K562 (cell line): ENCODE data around the gene RPTOR. TPM values are rescaled to one million over a fixed set of nuclear protein-coding genes. Genes with fewer than 3 reads are reported as not detected.

Experiments
- ATAC-seq: fragments of 200-7000 bp; cut with Tn5 transposase; 3 replicates; pipeline ENCODE4 v1.9.1; 2020; ENCODE audit warnings: moderate library complexity
- BruUV-seq: library from RNA; stranded (reverse); fragments of 400-500 nt; replicated peaks from 2 replicates; lab custom pipeline; 2021; lab: Mats Ljungman, UMichigan
- CTCF ChIA-PET: fragments of 300-600 bp; formaldehyde crosslinking; extraction: SDS; loops from one replicate; lab custom pipeline; 2021; ENCODE audit warnings: low intra/inter-chr PET ratio; lab: Yijun Ruan, JAX
- POLR2A ChIA-PET: fragments of 300-600, 350-650 bp; sonication (Branson Sonifier 250); formaldehyde crosslinking; extraction: SDS; loops from one replicate; lab custom pipeline; 2021; ENCODE audit warnings: antibody characterized with exemption, inconsistent platforms; lab: Yijun Ruan, JAX
- DNase-seq, 4 experiments: peaks; one replicate each; pipeline versions ENCODE4 v3.0.0 to v3.0.0-alpha.2; 2011 to 2018; ENCODE audit warnings: low spot score in 3 of 4, mixed read lengths in 3 of 4; ENCODE audit errors: extremely low read depth in 1 of 4
- FAIRE-seq: peaks from 2 replicates; lab custom pipeline; 2011; peaks lifted over from hg19 to GRCh38; lab: Jason Lieb, UNC
- H2AFZ ChIP-seq: 2 replicates; pipeline ENCODE4 v1.6.0; 2011; ENCODE audit warnings: low read depth, low read length, control low read depth, inconsistent platforms
- H3K27ac ChIP-seq: fragments of 200-600 bp; 3 replicates; pipeline ENCODE4 v1.8.0; 2011; ENCODE audit warnings: low read depth, mild to moderate bottlenecking, control low read depth, inconsistent platforms, low read length, moderate library complexity, mixed read lengths; ENCODE audit errors: extremely low read depth
- H3K27me3 ChIP-seq, 2 experiments: fragments of 300-600 bp in 1 of 2; 2 replicates in 1 of 2; 3 replicates in 1 of 2; pipeline versions ENCODE4 v1.6.0 to v1.8.0; 2011; ENCODE audit warnings: inconsistent platforms in 2 of 2, low read length in 2 of 2, mild to moderate bottlenecking in 1 of 2, mixed read lengths in 1 of 2, moderate library complexity in 1 of 2; ENCODE audit not compliant: control insufficient read depth in 2 of 2, insufficient read depth in 2 of 2
- H3K36me3 ChIP-seq: fragments of 300-600 bp; 3 replicates; pipeline ENCODE4 v1.8.0; 2011; ENCODE audit warnings: mild to moderate bottlenecking, low read length, inconsistent platforms; ENCODE audit not compliant: control insufficient read depth, insufficient read depth
- H3K4me1 ChIP-seq, 2 experiments: fragments of 200-600 bp in 1 of 2; replicated peaks in 1 of 2; 2 replicates in 1 of 2; 3 replicates in 1 of 2; pipeline versions ENCODE4 v1.5.1 to v1.8.0; 2011; ENCODE audit warnings: inconsistent platforms in 2 of 2, low read length in 2 of 2, mild to moderate bottlenecking in 1 of 2, mixed read lengths in 1 of 2, moderate library complexity in 1 of 2; ENCODE audit not compliant: control insufficient read depth in 2 of 2, insufficient read depth in 2 of 2
- H3K4me2 ChIP-seq: 2 replicates; pipeline ENCODE4 v1.6.1; 2011; ENCODE audit warnings: low read length, control low read depth, inconsistent platforms, mixed read lengths; ENCODE audit not compliant: insufficient read depth
- H3K4me3 ChIP-seq: fragments of 200-600 bp; sonication (generic), shearing (Covaris generic); 2 replicates; pipeline ENCODE4 v1.5.1; 2016; ENCODE audit warnings: control low read depth, inconsistent platforms
- H3K79me2 ChIP-seq: fragments of 200-600 bp; 3 replicates; pipeline ENCODE4 v1.8.0; 2011; ENCODE audit warnings: low read length, inconsistent platforms; ENCODE audit not compliant: control insufficient read depth, insufficient read depth
- H3K9ac ChIP-seq, 2 experiments: 2 replicates each; pipeline versions ENCODE4 v1.6.0 to v1.6.1; 2011; ENCODE audit warnings: low read depth in 2 of 2, low read length in 2 of 2, control low read depth in 1 of 2, inconsistent platforms in 1 of 2, mild to moderate bottlenecking in 1 of 2, mixed read lengths in 1 of 2; ENCODE audit not compliant: insufficient read depth in 1 of 2
- H3K9me1 ChIP-seq: one replicate; pipeline ENCODE4 v1.6.0; 2011; ENCODE audit warnings: inconsistent platforms, mild to moderate bottlenecking, low read length, moderate library complexity; ENCODE audit not compliant: control insufficient read depth, insufficient read depth
- H3K9me3 ChIP-seq: replicated peaks from 2 replicates; pipeline ENCODE4 v1.5.1; 2011; ENCODE audit warnings: low read depth, low read length, inconsistent platforms; ENCODE audit not compliant: control insufficient read depth, insufficient read depth
- H4K20me1 ChIP-seq: replicated peaks from 2 replicates; pipeline ENCODE4 v1.6.1; 2011; ENCODE audit warnings: low read length, inconsistent platforms, mixed read lengths; ENCODE audit not compliant: control insufficient read depth, insufficient read depth
- ADNP ChIP-seq: fragments of 200-800 bp; sonication (Bioruptor generic); IDR thresholded peaks from 2 replicates; pipeline ENCODE4 v1.6.1; 2016; ENCODE audit warnings: missing genetic modification characterization, missing compliant biosample characterization
- EP400 ChIP-seq: fragments of 450-650 bp; IDR thresholded peaks from 2 replicates; pipeline ENCODE4 v1.6.1; 2017; ENCODE audit warnings: antibody characterized with exemption, mild to moderate bottlenecking, moderate library complexity
- HINFP ChIP-seq: fragments of 450-650 bp; conservative IDR thresholded peaks from 2 replicates; pipeline ENCODE4 v1.6.1; 2016; ENCODE audit warnings: missing genetic modification characterization, low read depth, mild to moderate bottlenecking, control low read depth, missing compliant biosample characterization
- HMGN3 ChIP-seq: IDR thresholded peaks from 2 replicates; pipeline ENCODE4 v1.6.1; 2011; ENCODE audit warnings: borderline replicate concordance, low read depth, mild to moderate bottlenecking, mixed read lengths, low read length; ENCODE audit not compliant: insufficient read length; ENCODE audit errors: extremely low read depth
- KLF10 ChIP-seq: fragments of 250-450 bp; sonication (Bioruptor Pico); IDR thresholded peaks from 2 replicates; pipeline ENCODE4 v1.6.1; 2021; ENCODE audit warnings: matching md5 sums
- MEF2A ChIP-seq: IDR thresholded peaks from 2 replicates; pipeline ENCODE4 v1.6.1; 2011; ENCODE audit warnings: low read depth, mild to moderate bottlenecking, low read length, moderate library complexity; ENCODE audit not compliant: control insufficient read depth
- MLX ChIP-seq, 2 experiments: fragments of 450-650 bp in 1 of 2; sonication (generic) in 1 of 2; formaldehyde crosslinking; conservative IDR thresholded peaks; 2 replicates each; pipeline versions ENCODE4 v1.4.0 to v1.8.1; 2020 to 2022; ENCODE audit warnings: mild to moderate bottlenecking in 1 of 2, missing genetic modification reagents in 1 of 2
- NR1H2 ChIP-seq: sonication (generic); formaldehyde crosslinking; IDR thresholded peaks from 2 replicates; pipeline ENCODE4 v1.4.0; 2020; ENCODE audit warnings: mild to moderate bottlenecking, missing genetic modification reagents
- SRSF1 ChIP-seq: fragments of 200-400 bp; formaldehyde crosslinking; IDR thresholded peaks from 2 replicates; pipeline ENCODE4 v1.6.1; 2017; ENCODE audit warnings: mild to moderate bottlenecking, low read depth, low read length, moderate library complexity
- TBL1XR1 ChIP-seq, 2 experiments: IDR thresholded peaks; 2 replicates each; pipeline ENCODE4 v1.6.1; 2012; ENCODE audit warnings: improper control_type of control experiment in 2 of 2, low read length in 2 of 2, mild to moderate bottlenecking in 1 of 2
- TCF7L2 ChIP-seq: fragments of 150-350 bp; IDR thresholded peaks from 2 replicates; pipeline ENCODE4 v1.6.1; 2016; ENCODE audit warnings: low read depth, mild to moderate bottlenecking, low read length, moderate library complexity
- ZC3H4 ChIP-seq: sonication (generic); formaldehyde crosslinking; IDR thresholded peaks from 2 replicates; pipeline ENCODE4 v1.9.0; 2021; ENCODE audit warnings: missing genetic modification reagents, borderline replicate concordance
- ZNF384 ChIP-seq: IDR thresholded peaks from 2 replicates; pipeline ENCODE4 v1.6.1; 2012; ENCODE audit warnings: low read depth, low read length, improper control_type of control experiment
- WGBS: fragments of 100-300 bp; shearing (Covaris generic); methylation state at CpG from one replicate; pipeline ENCODE4 v1.1.6; 2016; ENCODE audit warnings: low coverage, mixed read lengths; ENCODE audit not compliant: insufficient coverage; ENCODE audit errors: missing lambda C conversion rate; 5-methylcytosine and 5-hydroxymethylcytosine counted together
- in situ Hi-C: fragments of 300-500 bp; cut with MboI; formaldehyde crosslinking; loops from 4 replicates; pipeline ENCODE4 v1.15.0; 2018; ENCODE audit warnings: inconsistent platforms, mixed read lengths
- intact Hi-C: fragments of 100-400 bp; cut with micrococcal nuclease; formaldehyde crosslinking; loops from 2 replicates; pipeline ENCODE4 v1.14.2; 2022
- polyA plus RNA-seq, 8 experiments: library from polyadenylated mRNA; depleted of rRNA in 4 of 8; stranded (reverse) in 5 of 8; unstranded in 3 of 8; fragments of >200 nt; fragmentation: Nextera tagmentation in 2 of 8; fragmentation: Illumina TruSeq in 1 of 8; extraction: Ambion mirVana in 2 of 8; extraction: Trizol in 1 of 8; gene quantifications; 2 replicates each; pipeline versions ENCODE4 v1.2.1 to v1.2.3, GENCODE V29; 2011 to 2014; ENCODE audit warnings: inconsistent platforms in 1 of 8, missing spikeins in 1 of 8
- total RNA-seq, 7 experiments: library from RNA; depleted of rRNA in 6 of 7; stranded (reverse); fragments of >200 nt in 6 of 7; fragmentation: Illumina TruSeq in 2 of 7; extraction: Trizol in 2 of 7; gene quantifications; 2 replicates each; pipeline versions ENCODE4 v1.2.1 to v1.2.3, GENCODE V29; 2011 to 2021; ENCODE audit warnings: low replicate concordance in 1 of 7

The RPTOR gene
- total and polyA plus RNA-seq, 9 of the 15 experiments (the other 6 are each of a cell fraction or from before 2014, with no cell fraction given): 0.24 to 54.1 (median 10.2) TPM

- CTCF ChIA-PET: interaction anchor here (0.7 kb wide), 1 partner anchor 208 kb away, joined by 3 read pairs; no protein-coding TSS in a partner anchor
Observed at GRCh38 chr17:80753685-80754345, 209.2 kb downstream of the RPTOR start.

More at GRCh38 chr17:80753685-80754345, 209.2 kb downstream of the RPTOR start:
- 94% methylated on average over 15 of the region's 17 CpGs for WGBS
- no peaks in the 10 kb centered on the region for H3K27me3 ChIP-seq
- in situ Hi-C loops: no loop called here
- no peaks in the 10 kb centered on the region for H4K20me1 ChIP-seq
- H3K4me1 ChIP-seq: peaks cover 6 to 13% of the 10 kb centered on the region in 2 experiments; a peak in 4 of 5 replicates
- no peaks in the 10 kb centered on the region for H3K9me3 ChIP-seq
- no peak for ATAC-seq
- no TSS peak for BruUV-seq
- no peak for FAIRE-seq
- no peak for TF ChIP-seq HMGN3
- TF ChIP-seq TCF7L2: no peak
- no peak for TF ChIP-seq MLX (CRISPR knock-in tag; conservative IDR thresholded peaks at IDR 0.05)
- no peak for TF ChIP-seq TBL1XR1 (IDR thresholded peaks at IDR 0.05; ENCODE audit: low read length in 2 of 2)
- TF ChIP-seq SRSF1: no peak
- TF ChIP-seq ZC3H4: no peak
- TF ChIP-seq ADNP (tag): no peak
- TF ChIP-seq EP400: no peak
- no peak for TF ChIP-seq MEF2A
- TF ChIP-seq NR1H2 (CRISPR knock-in tag): no peak
- TF ChIP-seq HINFP (tag): no peak
- TF ChIP-seq KLF10 (CRISPR knock-in tag): no peak
- no peak for TF ChIP-seq ZNF384
- no peak overlapping the region for H3K9ac ChIP-seq
- H3K4me3 ChIP-seq: no peak overlapping the region
- peaks cover 3% of the 10 kb centered on the region for H3K9me1 ChIP-seq
- H3K4me2 ChIP-seq: no peak overlapping the region
- intact Hi-C loops: no loop called here
- H3K27ac ChIP-seq: no peak overlapping the region
- H3K79me2 ChIP-seq: no peaks in the 10 kb centered on the region
- DNase-seq: no peak
- no peak overlapping the region for H2AFZ ChIP-seq
- H3K36me3 ChIP-seq: peaks cover 36% of the 10 kb centered on the region; the same call in 2 of the 3 replicates
- POLR2A ChIA-PET: no interaction called here
